GM18505 (cell line): ENCODE results near the gene PPP3CA.

Source experiments
- ATAC-seq: cut with Tn5 transposase; IDR thresholded peaks from one replicate; pipeline ENCODE4 v1.9.1; 2021; ENCODE audit not compliant: unreplicated experiment
- POLR2A ChIP-seq: IDR thresholded peaks from 4 replicates; pipeline ENCODE4 v1.6.1; 2011; ENCODE audit warnings: borderline replicate concordance; ENCODE audit not compliant: insufficient read depth, insufficient read length; ENCODE audit errors: extremely low read depth

Gene PPP3CA

GRCh38 chr4:101315786-101316185 is 31.5 kb downstream of the PPP3CA start:
- TF ChIP-seq POLR2A, result no peak
- ATAC-seq, result no peak

GRCh38 chr4:101315041-101315440 is 32.3 kb downstream of the PPP3CA start:
- no peak for ATAC-seq
- TF ChIP-seq POLR2A, result no peak

- no peak for ATAC-seq
- no peak for TF ChIP-seq POLR2A
These were observed 37.4 kb downstream of the PPP3CA start for GRCh38 chr4:101309925-101310324.

GRCh38 chr4:101307899-101308298 is 39.4 kb downstream of the PPP3CA start:
- ATAC-seq, result no peak
- no peak for TF ChIP-seq POLR2A

GRCh38 chr4:101306764-101307615 is 40.3 kb downstream of the PPP3CA start:
- peak; percentile 16 for ATAC-seq
- no peak for TF ChIP-seq POLR2A

GRCh38 chr4:101306225-101306624 is 41.1 kb downstream of the PPP3CA start:
- peak; percentile 71 for ATAC-seq
- TF ChIP-seq POLR2A, result no peak

- ATAC-seq, result no peak
- TF ChIP-seq POLR2A, result no peak
These were observed 42.4 kb downstream of the PPP3CA start for GRCh38 chr4:101304916-101305315.

GRCh38 chr4:101299899-101300540 is 47.3 kb downstream of the PPP3CA start:
- TF ChIP-seq POLR2A, result no peak
- no peak for ATAC-seq

- no peak for ATAC-seq
- TF ChIP-seq POLR2A, result no peak
These were observed 48.3 kb downstream of the PPP3CA start for GRCh38 chr4:101299021-101299420.

- no peak for ATAC-seq
- no peak for TF ChIP-seq POLR2A
These were observed 51.6 kb downstream of the PPP3CA start for GRCh38 chr4:101295691-101296090.

GRCh38 chr4:101294597-101294996 is 52.7 kb downstream of the PPP3CA start:
- ATAC-seq, result no peak
- no peak for TF ChIP-seq POLR2A

GRCh38 chr4:101292901-101293300 is 54.4 kb downstream of the PPP3CA start:
- TF ChIP-seq POLR2A, result no peak
- ATAC-seq, result no peak

GRCh38 chr4:101292214-101292613 is 55.1 kb downstream of the PPP3CA start:
- ATAC-seq, result no peak
- no peak for TF ChIP-seq POLR2A

- ATAC-seq, result no peak
- no peak for TF ChIP-seq POLR2A
These were observed 56.1 kb downstream of the PPP3CA start for GRCh38 chr4:101291198-101291597.

GRCh38 chr4:101290654-101291053 is 56.7 kb downstream of the PPP3CA start:
- no peak for TF ChIP-seq POLR2A
- ATAC-seq, result no peak

GRCh38 chr4:101289306-101289705 is 58.0 kb downstream of the PPP3CA start:
- no peak for ATAC-seq
- TF ChIP-seq POLR2A, result no peak
